ENCODE results near the gene TMEM129.

Gene TMEM129

DNA sequence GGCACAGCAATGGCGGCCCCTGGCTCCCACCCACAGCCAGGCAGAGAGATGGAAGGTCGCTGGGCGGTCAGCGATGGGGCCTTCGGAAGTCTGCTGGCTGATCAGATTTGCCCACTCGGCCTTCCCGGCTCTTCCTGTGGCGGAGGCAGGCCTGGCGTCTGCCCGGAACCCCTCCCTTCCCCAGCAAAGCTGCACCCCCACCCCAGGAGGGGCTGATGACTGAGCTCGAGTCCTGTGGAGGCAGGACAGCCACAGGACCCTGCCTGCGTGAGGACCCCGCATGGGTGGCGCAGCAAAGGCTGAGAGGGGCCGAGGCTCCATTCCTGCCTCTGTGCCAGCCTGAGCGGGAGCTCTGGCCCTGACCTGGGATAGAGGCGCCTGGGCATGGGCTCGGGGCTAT, 35.0 kb upstream of the TMEM129 start:
- Histone ChIP-seq H3K9me3 (no peaks in the 10 kb centered on the region), H3K27ac (no peak overlapping the region), H3K4me1 (ENCODE audit: control insufficient read depth in 1 of 2, insufficient read depth in 1 of 2, low read depth in 1 of 2, low read length in 1 of 2) (peaks cover 0 to 12% of the 10 kb centered on the region in 2 experiments), H3K36me3 (no peaks in the 10 kb centered on the region), H3K27me3 (peaks cover 7% of the 10 kb centered on the region), H3K4me3 (ENCODE audit: low read depth in 1 of 2, low read length in 1 of 2) (no peak overlapping the region)
- TF ChIP-seq, protein P1, sequence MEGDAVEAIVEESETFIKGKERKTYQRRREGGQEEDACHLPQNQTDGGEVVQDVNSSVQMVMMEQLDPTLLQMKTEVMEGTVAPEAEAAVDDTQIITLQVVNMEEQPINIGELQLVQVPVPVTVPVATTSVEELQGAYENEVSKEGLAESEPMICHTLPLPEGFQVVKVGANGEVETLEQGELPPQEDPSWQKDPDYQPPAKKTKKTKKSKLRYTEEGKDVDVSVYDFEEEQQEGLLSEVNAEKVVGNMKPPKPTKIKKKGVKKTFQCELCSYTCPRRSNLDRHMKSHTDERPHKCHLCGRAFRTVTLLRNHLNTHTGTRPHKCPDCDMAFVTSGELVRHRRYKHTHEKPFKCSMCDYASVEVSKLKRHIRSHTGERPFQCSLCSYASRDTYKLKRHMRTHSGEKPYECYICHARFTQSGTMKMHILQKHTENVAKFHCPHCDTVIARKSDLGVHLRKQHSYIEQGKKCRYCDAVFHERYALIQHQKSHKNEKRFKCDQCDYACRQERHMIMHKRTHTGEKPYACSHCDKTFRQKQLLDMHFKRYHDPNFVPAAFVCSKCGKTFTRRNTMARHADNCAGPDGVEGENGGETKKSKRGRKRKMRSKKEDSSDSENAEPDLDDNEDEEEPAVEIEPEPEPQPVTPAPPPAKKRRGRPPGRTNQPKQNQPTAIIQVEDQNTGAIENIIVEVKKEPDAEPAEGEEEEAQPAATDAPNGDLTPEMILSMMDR (IDR thresholded peaks at IDR 0.05) = no peak

DNA sequence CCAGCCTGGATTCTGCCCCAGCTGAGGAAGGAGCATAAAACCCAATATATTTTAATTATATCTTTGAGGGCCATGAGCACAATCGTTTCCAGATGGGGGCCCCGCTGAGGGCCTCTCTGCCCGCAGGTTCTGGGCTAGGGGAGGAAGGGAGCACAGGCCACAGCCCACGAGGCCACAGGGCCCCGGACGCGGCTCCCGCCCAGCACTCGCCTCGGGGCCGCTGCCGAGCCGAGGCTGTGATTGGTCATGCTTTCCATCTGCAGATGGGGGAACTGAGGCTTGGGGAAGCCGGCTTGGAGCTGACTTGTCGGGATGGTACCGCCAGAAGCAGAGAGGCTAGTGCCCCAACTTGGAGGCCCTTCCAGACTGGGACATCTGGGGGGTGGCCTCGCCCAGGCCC, 34.2 kb upstream of the TMEM129 start:
- no peak overlapping the region for H3K4me3 ChIP-seq (ENCODE audit: low read depth in 1 of 2, low read length in 1 of 2)
- H3K27me3 ChIP-seq = peaks cover 7% of the 10 kb centered on the region
- H3K9me3 ChIP-seq = no peaks in the 10 kb centered on the region
- TF ChIP-seq, protein P1 (IDR thresholded peaks at IDR 0.05) = no peak
- no peak overlapping the region for H3K27ac ChIP-seq
- H3K4me1 ChIP-seq (ENCODE audit: control insufficient read depth in 1 of 2, insufficient read depth in 1 of 2, low read depth in 1 of 2, low read length in 1 of 2) = peaks cover 0 to 12% of the 10 kb centered on the region in 2 experiments
- H3K36me3 ChIP-seq = no peaks in the 10 kb centered on the region

DNA sequence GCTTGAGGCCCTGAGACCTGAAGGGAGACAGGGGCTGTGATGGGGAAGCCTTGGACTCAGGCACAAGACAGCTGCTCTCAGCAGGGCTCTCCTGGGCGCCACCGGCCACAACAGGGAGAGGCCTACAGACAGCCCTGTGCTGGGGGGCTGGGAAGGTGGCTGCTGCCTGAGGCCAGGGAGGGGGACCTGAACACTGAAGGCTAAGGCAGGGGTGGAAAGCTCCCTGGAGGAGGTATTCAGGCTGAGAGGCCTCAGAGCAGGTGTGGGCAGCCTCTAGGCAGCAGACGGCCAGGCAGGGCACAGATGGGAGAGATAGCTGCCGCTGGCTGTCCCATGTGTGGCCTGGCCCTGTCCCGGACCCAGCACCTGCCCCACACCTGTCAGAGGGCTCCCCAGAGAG, 33.2 kb upstream of the TMEM129 start:
- H3K36me3 ChIP-seq = no peaks in the 10 kb centered on the region
- no peak overlapping the region for H3K27ac ChIP-seq
- H3K9me3 ChIP-seq = no peaks in the 10 kb centered on the region
- H3K4me1 ChIP-seq (ENCODE audit: control insufficient read depth in 1 of 2, insufficient read depth in 1 of 2, low read depth in 1 of 2, low read length in 1 of 2) = peaks cover 0 to 12% of the 10 kb centered on the region in 2 experiments
- H3K27me3 ChIP-seq = peaks cover 7% of the 10 kb centered on the region
- H3K4me3 ChIP-seq (ENCODE audit: low read depth in 1 of 2, low read length in 1 of 2) = no peak overlapping the region
- TF ChIP-seq, protein P1 (IDR thresholded peaks at IDR 0.05) = no peak

DNA sequence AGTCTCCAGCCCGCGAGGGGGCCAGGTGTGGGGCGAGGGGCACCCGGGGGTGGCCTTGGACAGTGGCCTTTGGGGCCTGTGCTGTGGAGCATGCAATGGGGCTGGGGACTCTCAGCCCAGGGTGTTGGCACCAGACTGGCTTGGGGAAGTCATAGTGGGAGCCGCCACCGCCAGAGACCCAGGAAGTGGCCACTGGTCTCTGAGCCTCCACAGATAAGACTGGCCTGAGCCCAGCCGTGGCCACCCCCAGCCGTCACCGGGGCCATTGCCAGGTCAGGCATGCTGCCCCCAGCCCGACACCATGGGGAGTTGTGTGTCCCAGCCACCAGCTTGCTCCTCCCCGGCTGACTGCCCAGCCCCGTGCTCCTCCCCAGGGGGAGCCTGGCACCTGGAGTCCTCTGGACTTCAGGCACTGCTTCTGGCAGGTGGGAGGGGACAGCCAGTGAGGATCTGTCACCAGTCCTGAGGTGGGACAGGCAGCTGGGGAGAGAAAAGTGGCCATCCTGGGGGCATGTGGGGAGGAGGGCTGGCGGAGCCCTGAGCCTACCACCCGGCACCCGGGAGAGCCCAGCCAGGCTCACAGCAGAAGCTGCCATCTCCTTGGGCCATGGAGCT, 32.7 kb upstream of the TMEM129 start:
- Histone ChIP-seq H3K27me3 (peaks cover 7% of the 10 kb centered on the region), H3K27ac (no peak overlapping the region), H3K4me3 (ENCODE audit: low read depth in 1 of 2, low read length in 1 of 2) (no peak overlapping the region), H3K4me1 (ENCODE audit: control insufficient read depth in 1 of 2, insufficient read depth in 1 of 2, low read depth in 1 of 2, low read length in 1 of 2) (peaks cover 0 to 12% of the 10 kb centered on the region in 2 experiments), H3K36me3 (no peaks in the 10 kb centered on the region), H3K9me3 (no peaks in the 10 kb centered on the region)
- TF ChIP-seq, protein P1 (IDR thresholded peaks at IDR 0.05) = no peak

DNA sequence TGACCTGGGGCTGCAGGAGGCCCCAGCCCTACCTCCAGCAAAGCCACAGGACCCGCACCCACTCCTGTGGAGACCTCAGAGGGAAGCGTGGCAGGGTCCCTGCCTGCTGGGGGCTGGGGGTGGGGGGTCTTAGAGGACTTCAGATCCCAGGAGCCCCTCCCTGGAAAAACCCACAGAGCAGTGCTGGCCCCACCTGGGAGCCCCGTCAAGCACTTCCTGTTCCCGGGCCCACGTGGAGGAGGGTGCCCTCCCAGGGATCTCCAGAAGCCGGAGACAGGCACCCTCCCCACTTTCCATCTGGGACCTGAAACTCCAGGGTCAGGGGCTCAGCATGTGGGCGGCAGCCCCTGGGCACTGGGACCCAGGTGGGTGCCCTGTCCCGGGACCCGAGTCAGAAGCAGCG, 32.2 kb upstream of the TMEM129 start:
- H3K4me1 ChIP-seq (ENCODE audit: control insufficient read depth in 1 of 2, insufficient read depth in 1 of 2, low read depth in 1 of 2, low read length in 1 of 2) = peaks cover 0 to 12% of the 10 kb centered on the region in 2 experiments
- H3K9me3 ChIP-seq = no peaks in the 10 kb centered on the region
- TF ChIP-seq, protein P1 (IDR thresholded peaks at IDR 0.05) = no peak
- H3K27ac ChIP-seq = no peak overlapping the region
- no peaks in the 10 kb centered on the region for H3K36me3 ChIP-seq
- H3K27me3 ChIP-seq = peaks cover 12% of the 10 kb centered on the region
- no peak overlapping the region for H3K4me3 ChIP-seq (ENCODE audit: low read depth in 1 of 2, low read length in 1 of 2)

Data from neutrophil (primary cell).